NCI-H524 treated with DMSO at 0.1 percent for 48 hours (cell line): ENCODE measurements around the gene NEAT1.
A peak's percentile ranks its signal among the peaks of the same experiment; 100 is the strongest.
"Not testable (repeated sequence)": the region's sequence is repeated elsewhere in the genome, so short reads cannot be mapped to it uniquely, and the experiment has no call there.

ENCODE experiments used
- DNase-seq: peaks from one replicate; lab custom pipeline; 2025; lab: John Stamatoyannopoulos, UW

NEAT1 gene

DNA sequence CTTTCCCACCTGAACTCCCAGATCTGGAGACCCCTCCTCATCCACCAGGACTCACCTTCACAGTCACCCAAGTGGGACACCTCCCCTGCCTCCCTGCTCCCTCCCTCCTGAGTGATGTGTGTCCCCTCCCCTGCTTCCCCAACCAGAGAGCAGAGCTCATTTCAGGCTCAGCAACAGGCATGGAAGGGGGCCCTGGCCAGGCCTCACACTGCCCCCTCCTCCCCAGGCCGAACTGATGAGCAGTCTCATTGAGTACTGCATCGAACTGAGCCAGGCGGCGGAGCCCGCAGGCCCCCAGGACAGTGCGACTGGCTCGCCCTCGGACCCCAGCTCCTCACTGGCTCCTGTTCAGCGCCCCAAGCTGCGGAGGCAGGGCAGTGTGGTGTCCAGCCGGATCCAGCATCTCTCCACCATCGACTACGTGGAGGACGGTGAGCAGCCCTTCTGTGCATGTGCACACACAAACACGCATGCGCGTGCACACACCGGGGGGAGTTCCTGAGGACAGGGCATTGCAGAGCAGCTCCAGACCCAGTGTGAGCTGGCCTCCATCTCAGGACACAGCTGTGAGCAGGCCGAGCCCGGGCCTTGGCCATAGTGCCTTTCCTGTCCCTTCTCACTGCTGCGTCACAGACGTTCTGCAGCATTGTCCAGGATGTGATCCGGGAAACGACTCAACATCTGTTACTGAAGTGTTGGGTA, 17.8 kb upstream of the NEAT1 start:
- no peak for DNase-seq

DNA sequence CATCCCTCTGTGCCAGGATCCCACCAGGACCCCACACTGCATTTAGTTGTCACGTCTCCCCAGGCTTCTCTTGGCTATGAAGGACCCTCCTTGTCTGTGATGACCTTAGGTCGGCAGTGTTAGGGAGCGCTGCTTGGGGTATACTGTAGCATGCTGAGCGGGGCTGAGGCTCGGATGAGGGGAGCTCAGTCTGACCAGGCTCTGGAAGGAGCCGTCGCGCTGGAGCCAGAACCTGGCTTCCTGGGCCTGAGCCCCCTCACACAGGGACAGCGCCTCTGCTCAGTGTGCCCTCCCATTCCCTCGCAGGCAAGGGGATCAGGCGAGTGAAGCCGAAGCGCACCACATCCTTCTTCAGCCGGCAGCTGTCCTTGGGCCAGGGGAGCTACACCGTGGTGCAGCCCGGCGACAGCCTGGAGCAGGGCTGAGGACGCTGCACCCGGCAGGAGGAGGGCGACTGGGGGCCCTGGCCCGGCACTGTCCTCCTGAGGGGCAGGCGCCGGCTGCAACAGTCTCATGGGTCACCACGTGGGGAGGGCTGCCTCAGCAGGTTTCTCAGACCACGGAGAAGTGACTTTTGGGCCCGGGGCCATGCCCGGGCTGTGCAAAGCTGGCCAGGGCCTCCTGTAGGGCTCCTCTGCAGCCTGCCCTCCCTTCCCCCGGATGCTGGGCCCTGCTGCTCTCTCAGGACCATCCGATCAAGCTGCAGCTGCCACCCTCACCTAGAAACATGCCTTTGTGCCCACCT, 11.5 kb upstream of the NEAT1 start:
- DNase-seq = no peak

- DNase-seq = no peak
Measured at GRCh38 chr11:65411681-65412070, 10.9 kb upstream of the NEAT1 start.

- no peak for DNase-seq
Measured at GRCh38 chr11:65412271-65413076, 10.1 kb upstream of the NEAT1 start.

DNA sequence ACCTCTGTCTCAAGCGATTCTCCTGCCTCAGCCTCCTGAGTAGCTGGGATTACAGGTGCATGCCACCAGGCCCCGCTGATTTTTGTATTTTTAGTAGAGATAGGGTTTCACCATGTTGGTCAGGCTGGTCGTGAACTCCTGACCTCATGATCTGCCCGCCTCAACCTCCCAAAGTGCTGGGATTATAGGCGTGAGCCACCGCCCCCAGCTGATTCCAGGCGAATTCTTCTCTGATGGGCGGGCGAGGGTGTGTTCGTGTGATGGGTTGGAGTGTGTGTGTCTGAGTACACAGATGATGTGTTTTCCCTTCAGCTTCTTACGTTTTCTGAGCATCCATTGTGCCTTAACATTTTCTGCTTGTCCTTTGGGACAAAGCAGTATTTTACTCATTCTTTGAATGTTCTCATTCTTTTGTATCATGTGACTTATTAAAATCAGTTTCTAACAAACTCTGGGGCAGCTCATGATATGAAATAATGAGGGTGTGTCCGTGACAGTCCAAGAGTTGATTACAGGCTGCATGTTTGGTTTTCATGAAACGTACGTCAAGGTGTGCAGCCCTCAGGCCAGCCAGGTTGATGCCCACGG, 9.4 kb upstream of the NEAT1 start:
- DNase-seq = not testable (repeated sequence)

- no peak for DNase-seq
Measured at GRCh38 chr11:65414776-65415498, 7.7 kb upstream of the NEAT1 start.

DNA sequence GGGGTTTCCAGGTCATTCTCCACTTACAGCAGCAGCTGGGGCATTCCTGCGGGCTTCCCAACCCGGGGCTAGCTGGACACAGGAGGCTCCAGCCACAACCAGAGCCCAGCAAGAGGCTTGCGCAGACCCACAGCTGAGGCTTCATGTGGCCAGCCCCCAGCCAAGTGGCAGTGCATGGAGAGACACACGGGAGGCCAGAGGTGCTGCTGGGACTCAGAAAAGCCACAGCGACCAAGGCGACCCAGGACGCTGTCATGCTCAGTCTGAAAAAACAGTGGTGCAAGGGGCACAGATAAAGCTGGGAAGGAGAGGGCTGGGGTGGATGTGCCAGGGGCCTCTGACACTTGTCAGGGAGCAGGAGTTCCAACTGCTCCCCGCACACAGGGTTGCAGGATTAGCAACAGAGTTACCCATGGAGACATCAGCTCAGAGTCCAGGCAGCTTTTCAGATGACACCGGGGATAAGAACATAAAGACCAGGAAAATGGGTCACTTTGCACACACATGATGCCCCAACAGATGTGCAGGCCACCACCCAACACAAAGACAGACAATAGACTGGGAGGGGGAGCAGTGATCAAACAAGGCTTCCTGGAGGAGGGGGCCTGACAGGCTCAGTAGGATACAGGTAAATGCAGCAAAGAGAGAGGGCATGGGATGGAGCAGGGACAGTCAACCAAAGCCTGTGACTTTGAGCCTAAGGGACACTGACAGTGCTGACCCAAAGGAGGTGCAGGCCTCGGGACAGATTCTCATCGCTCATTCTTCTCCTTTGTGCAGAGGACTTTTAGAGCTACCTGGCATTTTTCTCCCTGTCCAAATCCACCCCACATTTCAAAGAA, 6.9 kb upstream of the NEAT1 start:
- no peak for DNase-seq

DNA sequence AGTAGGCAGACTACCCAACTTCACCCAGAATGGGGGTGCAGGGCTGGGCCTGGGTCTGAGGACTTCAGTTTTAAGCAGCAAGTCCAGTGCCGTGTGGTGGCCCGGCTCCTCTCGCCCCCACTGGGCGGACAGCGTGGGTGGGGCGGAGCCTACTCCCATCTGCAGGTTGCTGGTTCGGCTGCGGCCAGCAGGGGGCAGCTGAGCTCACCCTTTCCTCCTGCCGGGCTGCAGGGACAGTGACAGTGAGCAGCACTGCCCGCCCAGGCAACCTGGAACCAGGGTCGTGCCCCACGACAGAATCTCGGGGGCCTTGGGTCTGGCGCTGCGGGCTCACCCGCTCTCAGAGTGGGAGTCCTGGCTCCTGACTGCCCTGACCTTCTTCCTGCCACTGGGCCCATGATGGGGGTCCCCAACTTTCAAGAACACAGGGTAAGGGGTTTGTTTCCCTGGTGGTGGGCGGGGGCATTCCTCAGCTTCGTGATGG, 6.2 kb upstream of the NEAT1 start:
- DNase-seq = no peak

DNA sequence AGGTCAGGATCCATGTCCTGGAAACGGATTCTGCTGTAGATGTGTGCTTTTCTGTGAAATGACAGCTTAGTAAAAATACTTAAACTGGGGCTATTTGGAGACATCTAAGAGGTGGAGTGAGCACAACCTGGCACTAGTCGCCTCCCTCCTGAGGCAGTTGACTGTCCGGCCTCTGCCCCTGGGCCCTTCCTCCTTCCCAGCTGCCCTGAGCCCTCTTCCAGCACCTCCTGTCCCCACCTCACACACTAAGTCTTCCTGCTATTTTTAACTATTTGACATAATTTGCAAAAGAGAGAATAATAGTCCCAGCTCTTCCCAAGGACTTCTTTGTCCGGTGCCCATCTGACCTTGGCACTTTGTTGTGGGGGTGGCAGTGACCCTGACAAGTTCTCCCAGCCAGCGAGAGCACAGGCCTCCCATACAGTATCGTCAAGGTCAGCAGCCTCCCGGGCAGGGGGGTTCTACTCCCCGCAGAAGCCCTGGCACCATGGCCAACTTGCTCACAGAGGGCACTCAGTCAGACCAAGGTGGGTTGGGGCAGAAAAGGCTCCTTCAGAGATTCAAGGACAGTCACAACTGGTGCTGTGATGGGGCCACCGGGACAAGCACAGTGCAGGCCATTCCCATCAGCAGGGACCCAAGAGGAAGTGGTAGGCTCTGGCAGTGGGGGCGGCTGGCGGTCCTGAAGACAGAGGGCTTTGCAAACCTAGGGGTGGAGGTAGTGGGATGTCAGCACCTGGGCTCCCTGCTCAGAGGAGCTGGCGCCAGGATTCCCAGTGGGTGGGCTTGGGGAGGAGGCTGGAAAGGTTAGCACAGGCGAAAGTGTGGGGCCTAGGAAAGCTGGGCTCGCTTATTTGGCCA, 5.5 kb upstream of the NEAT1 start:
- DNase-seq = no peak

GRCh38 chr11:65417702-65418430, 4.7 kb upstream of the NEAT1 start:
- no peak for DNase-seq

DNA sequence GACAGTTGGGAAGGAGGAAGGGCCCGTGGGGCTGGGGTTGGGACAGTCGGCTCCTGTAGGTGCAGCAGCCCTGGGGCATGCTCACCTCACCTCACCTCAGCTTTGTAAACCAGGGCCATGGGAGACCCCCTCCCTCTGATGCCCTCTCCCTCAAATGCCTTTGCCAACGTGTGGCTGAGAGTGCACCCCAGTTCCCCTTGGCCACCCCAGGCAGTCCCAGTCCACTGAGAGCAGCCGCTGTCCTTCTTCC, 4.2 kb upstream of the NEAT1 start:
- DNase-seq = no peak

DNA sequence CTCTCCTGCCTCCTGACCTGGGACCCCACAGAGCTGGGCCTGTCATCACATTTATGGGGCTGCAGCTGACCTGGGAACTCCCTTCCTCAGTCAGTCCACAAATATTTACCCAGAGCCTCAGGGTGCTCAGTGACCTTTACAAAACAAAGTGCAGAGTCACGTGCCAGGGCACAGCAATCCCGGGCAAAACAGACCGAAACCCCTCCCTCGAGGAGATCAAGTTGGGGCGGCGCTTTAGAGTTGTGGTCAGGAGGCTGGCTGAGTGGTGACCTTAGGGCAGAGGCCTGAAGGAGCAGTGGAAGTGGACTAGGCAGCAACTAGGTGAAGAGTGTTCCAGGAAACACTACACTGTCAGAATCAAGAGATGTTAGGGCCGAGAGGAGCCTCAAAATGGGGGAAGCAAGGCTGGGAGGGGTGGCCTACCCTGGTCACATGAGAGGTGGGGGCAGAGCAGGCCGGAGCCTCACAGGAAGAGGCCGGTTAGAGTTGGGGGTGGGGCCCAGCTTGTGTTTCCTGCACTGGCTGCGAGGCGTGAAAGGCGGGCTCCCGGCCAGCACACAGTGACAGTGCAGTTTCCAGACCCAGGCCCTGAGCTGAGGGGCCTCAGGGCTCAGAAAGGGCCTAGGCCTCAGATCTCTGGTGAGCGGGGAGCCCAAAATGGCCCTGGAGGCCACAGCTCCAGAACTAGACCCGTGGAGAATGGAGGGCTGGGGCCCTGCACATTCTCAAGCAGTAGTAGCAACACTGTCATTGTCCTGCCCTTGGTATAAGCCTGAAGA, 3.7 kb upstream of the NEAT1 start:
- no peak for DNase-seq

DNA sequence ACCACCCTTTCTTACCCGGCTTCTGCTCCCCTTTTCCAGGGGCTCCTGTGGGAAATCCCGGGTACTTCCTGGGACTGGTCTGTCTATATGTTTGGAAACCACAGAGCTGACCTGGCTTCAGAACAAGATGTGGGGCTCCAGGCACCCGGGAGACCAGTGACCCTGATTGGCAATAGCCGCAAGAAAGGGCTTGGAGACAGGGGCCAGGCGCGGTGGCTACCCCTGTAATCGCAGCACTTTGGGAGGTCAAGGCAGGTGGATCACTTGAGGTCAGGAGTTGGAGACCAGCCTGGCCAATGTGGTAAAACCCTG, 3.2 kb upstream of the NEAT1 start:
- DNase-seq = no peak

GRCh38 chr11:65419772-65420481, 2.7 kb upstream of the NEAT1 start:
- DNase-seq = no peak

DNA sequence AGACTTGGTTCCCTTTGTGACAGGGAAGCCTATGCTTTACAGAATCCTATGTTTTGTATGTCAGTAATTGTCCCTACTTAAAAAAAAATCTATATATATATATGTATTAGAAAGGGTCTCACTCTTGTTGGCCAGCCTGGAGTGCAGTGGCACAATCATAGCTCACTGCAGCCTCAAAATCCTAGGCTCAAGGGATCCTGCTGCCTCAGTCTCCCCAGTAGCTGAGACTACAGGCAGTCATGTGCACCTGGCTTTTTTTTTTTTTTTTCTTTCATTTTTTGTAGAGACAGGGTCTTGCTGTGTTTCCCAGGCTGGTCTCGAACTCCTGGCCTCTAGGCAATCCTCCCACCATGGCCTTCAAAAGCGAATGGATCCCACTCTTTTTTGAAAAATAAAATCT, 2.1 kb upstream of the NEAT1 start:
- no peak for DNase-seq

DNA sequence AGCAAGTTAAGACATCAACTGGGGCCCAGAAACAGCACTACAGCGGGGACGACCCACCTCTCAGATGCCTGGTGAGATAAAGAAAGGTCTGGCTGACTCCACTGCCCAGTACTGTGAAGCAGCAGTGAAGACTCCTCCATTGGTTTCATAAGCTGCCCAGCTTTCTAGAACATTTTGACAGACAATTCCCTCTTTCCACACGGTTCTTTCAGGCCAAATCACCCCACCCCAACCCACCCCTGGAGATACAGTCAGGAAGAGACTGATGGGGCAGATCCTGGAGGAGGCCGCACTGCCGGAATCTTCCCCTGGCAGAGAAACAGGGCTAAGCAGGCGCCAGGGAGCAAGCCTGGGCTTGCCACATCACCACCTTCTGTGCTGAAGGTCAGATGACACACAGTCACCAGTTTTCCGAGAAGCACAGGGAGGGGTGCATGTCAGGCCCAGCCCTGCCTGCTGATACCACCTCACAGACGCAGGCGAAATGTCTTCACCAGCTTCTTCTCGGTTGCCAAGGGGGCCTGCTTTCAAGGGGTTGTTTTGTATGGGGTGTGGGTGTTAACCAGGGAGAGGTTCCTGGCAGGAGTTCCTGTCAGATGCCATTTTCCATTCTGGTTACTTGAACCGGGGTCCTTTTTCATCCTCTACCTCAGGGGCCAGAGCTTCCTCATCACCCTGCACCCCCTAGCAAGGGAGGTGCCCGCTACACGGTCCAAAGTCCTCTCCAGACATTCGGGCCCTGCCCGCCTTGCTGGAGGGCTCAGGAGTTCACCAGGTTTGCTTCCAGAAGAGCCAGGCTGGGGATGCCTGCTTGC, 1.4 kb upstream of the NEAT1 start:
- DNase-seq = peak; percentile 59
